DOHH2 (cell line): ENCODE results near the gene VTI1A.

Experiments used
- H3F3A ChIP-seq: fragments of 200-600 bp; sonication (generic), shearing (Covaris generic); 2 replicates; pipeline ENCODE4 v1.6.0; 2016; ENCODE audit warnings: antibody characterized with exemption, mild to moderate bottlenecking; ENCODE audit not compliant: control insufficient read depth, insufficient read depth
- H3K27ac ChIP-seq: fragments of 200-600 bp; sonication (generic); 2 replicates; pipeline ENCODE4 v1.5.1; 2014; ENCODE audit warnings: low read depth, mild to moderate bottlenecking, low read length, moderate library complexity
- H3K27me3 ChIP-seq: fragments of 200-600 bp; sonication (generic); 2 replicates; pipeline ENCODE4 v1.6.1; 2014; ENCODE audit warnings: mild to moderate bottlenecking, low read length, mixed read lengths; ENCODE audit not compliant: control insufficient read depth
- H3K36me3 ChIP-seq: fragments of 200-600 bp; sonication (generic); 2 replicates; pipeline ENCODE4 v1.6.1; 2014; ENCODE audit warnings: mild to moderate bottlenecking, low read length, moderate library complexity, mixed read lengths; ENCODE audit not compliant: control insufficient read depth
- H3K4me1 ChIP-seq: fragments of 200-600 bp; sonication (generic); 2 replicates; pipeline ENCODE4 v1.6.1; 2014; ENCODE audit warnings: mild to moderate bottlenecking, low read length, mixed read lengths; ENCODE audit not compliant: control insufficient read depth
- H3K4me2 ChIP-seq: fragments of 200-600 bp; sonication (generic); 2 replicates; pipeline ENCODE4 v1.6.0; 2014; ENCODE audit warnings: mild to moderate bottlenecking, low read length, moderate library complexity
- H3K4me3 ChIP-seq: fragments of 200-600 bp; sonication (generic); 2 replicates; pipeline ENCODE4 v1.5.1; 2014; ENCODE audit warnings: mild to moderate bottlenecking, low read length, mixed read lengths
- H3K79me2 ChIP-seq: fragments of 200-600 bp; sonication (generic); 2 replicates; pipeline ENCODE4 v1.6.1; 2014; ENCODE audit warnings: mild to moderate bottlenecking, low read length, mixed read lengths; ENCODE audit not compliant: control insufficient read depth
- H3K9me2 ChIP-seq: fragments of 200-600 bp; sonication (generic); replicated peaks from 2 replicates; pipeline ENCODE4 v1.6.1; 2014; ENCODE audit warnings: mild to moderate bottlenecking, low read length, mixed read lengths; ENCODE audit not compliant: control insufficient read depth
- H3K9me3 ChIP-seq: fragments of 200-600 bp; sonication (generic); 2 replicates; pipeline ENCODE4 v1.6.1; 2014; ENCODE audit warnings: antibody characterized with exemption, low read length, mixed read lengths; ENCODE audit not compliant: control insufficient read depth, insufficient read depth
- H4K20me1 ChIP-seq: fragments of 200-600 bp; sonication (generic); 2 replicates; pipeline ENCODE4 v1.6.0; 2014; ENCODE audit warnings: low read depth, mild to moderate bottlenecking, antibody characterized with exemption, low read length, moderate library complexity; ENCODE audit not compliant: control insufficient read depth, insufficient read depth
- CTCF ChIP-seq: fragments of 200-600 bp; sonication (generic); IDR thresholded peaks from one replicate; pipeline ENCODE4 v1.5.1; 2014; ENCODE audit warnings: antibody characterized with exemption, mild to moderate bottlenecking, low read depth, low read length; ENCODE audit not compliant: poor library complexity, severe bottlenecking
- EZH2phosphoT487 ChIP-seq: fragments of 200-600 bp; sonication (generic); IDR thresholded peaks from 2 replicates; pipeline ENCODE4 v1.6.1; 2017; ENCODE audit warnings: borderline replicate concordance, mild to moderate bottlenecking, antibody characterized with exemption, low read length, moderate library complexity, mixed read lengths

The VTI1A gene

GRCh38 chr10:112708461-112708860, 261.4 kb downstream of the VTI1A start:
- Histone ChIP-seq H3K36me3 (no peaks in the 10 kb centered on the region), H3K27me3 (no peaks in the 10 kb centered on the region), H3K27ac (no peak overlapping the region), H3K9me2 (no peaks in the 10 kb centered on the region), H3K9me3 (no peaks in the 10 kb centered on the region), H3K4me2 (no peak overlapping the region), H3K79me2 (no peaks in the 10 kb centered on the region), H4K20me1 (no peaks in the 10 kb centered on the region), H3K4me1 (no peaks in the 10 kb centered on the region), H3K4me3 (no peak overlapping the region), H3F3A (no peaks in the 10 kb centered on the region)
- TF ChIP-seq CTCF (no peak), EZH2phosphoT487 (no peak)

DNA sequence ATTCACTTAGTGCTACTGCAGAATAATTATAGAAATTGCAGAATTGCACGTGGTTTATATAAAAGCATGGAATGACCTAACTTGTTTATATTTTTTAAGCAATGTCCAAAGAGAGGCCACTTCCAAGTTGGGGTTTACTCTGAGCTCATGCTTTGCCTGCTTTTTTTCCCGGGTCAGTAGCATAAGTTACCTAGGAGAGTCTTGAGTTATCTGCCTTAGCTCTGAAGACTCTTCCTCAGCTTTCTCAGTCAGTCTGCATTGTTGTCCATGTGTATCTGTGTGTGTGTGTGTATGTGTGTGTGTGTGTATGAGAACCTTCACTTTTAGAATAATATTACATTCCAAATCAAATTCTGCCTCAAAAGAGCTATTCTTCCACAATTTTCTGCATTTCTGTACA, 263.5 kb downstream of the VTI1A start:
- TF ChIP-seq CTCF (no peak), EZH2phosphoT487 (no peak)
- H3K36me3 ChIP-seq = no peaks in the 10 kb centered on the region
- no peaks in the 10 kb centered on the region for H4K20me1 ChIP-seq

DNA sequence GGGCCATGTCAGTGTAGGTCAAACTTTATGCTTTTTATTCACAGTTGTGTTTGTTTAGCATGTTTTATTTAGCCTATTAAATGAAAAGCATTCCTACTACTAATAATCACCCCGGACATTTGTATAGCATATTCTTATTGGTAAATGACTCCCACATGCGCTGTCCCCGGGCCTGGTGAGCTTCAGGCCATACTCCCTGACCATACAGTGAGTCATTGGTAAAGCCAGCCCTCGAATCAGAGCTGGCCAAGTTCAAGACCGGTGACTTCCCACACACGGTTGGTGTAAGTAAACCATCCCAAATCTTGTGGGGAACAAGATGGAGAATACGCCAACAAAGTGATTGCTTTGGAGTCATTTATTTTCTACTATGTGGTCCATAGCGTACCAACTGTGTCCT, 264.4 kb downstream of the VTI1A start:
- no peak for TF ChIP-seq EZH2phosphoT487
- no peak for TF ChIP-seq CTCF
- Histone ChIP-seq H3K4me3 (no peak overlapping the region), H3K27ac (no peak overlapping the region), H3K36me3 (no peaks in the 10 kb centered on the region), H3K9me3 (no peaks in the 10 kb centered on the region), H3K9me2 (no peaks in the 10 kb centered on the region), H3K4me1 (no peaks in the 10 kb centered on the region), H3K79me2 (no peaks in the 10 kb centered on the region), H3K27me3 (no peaks in the 10 kb centered on the region), H3F3A (no peaks in the 10 kb centered on the region), H3K4me2 (no peak overlapping the region), H4K20me1 (no peaks in the 10 kb centered on the region)

More for the DNA sequence above, 263.5 kb downstream of the VTI1A start:
- Histone ChIP-seq H3K4me2 (no peak overlapping the region), H3K79me2 (no peaks in the 10 kb centered on the region), H3K9me3 (no peaks in the 10 kb centered on the region), H3K4me3 (no peak overlapping the region), H3K4me1 (no peaks in the 10 kb centered on the region), H3K27me3 (no peaks in the 10 kb centered on the region), H3K9me2 (no peaks in the 10 kb centered on the region), H3K27ac (no peak overlapping the region), H3F3A (no peaks in the 10 kb centered on the region)

- Histone ChIP-seq H3K9me3 (no peaks in the 10 kb centered on the region), H3F3A (no peaks in the 10 kb centered on the region), H3K27me3 (no peaks in the 10 kb centered on the region), H3K27ac (no peak overlapping the region), H3K4me1 (no peaks in the 10 kb centered on the region), H4K20me1 (no peaks in the 10 kb centered on the region), H3K4me3 (no peak overlapping the region), H3K36me3 (no peaks in the 10 kb centered on the region), H3K9me2 (no peaks in the 10 kb centered on the region), H3K4me2 (no peak overlapping the region), H3K79me2 (no peaks in the 10 kb centered on the region)
- TF ChIP-seq CTCF (no peak), EZH2phosphoT487 (no peak)
These were observed 265.5 kb downstream of the VTI1A start for GRCh38 chr10:112712536-112712935.
